ENCODE data around the gene STRN.

DNA sequence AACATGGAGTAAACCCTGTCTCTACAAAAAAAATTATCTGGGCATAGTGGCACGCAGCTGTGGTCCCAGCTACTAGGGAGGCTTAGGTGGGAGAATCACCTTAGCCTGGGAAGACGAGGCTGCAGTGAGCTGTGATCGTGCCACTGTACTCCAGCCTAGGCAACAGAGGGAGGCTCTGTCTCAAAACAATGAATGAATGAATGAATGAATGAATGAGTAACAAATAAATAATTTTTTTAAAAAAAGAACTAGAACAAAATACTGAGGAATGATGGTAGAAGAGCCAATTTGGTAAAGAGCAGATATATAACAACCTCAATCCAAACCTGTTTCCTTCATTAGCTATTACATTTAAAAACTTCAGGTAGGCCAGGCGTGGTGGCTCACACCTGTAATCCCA is 60.1 kb downstream of the STRN start:
- TF ChIP-seq EZH2phosphoT487 (IDR thresholded peaks at IDR 0.05; ENCODE audit: insufficient read depth, low read depth) (no peak), EZH2 (IDR thresholded peaks at IDR 0.05; ENCODE audit: insufficient read depth, poor library complexity, severe bottlenecking) (no peak)
